T-helper 17 cell (primary cell): ENCODE measurements around the gene GMEB2. TPM values are rescaled to one million over a fixed set of nuclear protein-coding genes. Genes with fewer than 3 reads are reported as not detected.
"Not testable (repeated sequence)": the region's sequence is repeated elsewhere in the genome, so short reads cannot be mapped to it uniquely, and the experiment has no call there.

Experiments
- ATAC-seq: fragments of 150-1000 bp; cut with Tn5 transposase; 2 replicates; pipeline ENCODE4 v1.10.0; 2021; ENCODE audit warnings: mild to moderate bottlenecking, moderate library complexity
- DNase-seq, 3 donors: peaks; one replicate each; pipeline versions ENCODE4 v3.0.0 to v3.0.0-alpha.2; 2020 to 2021
- H3K9me3 ChIP-seq: one replicate; pipeline ENCODE4 v1.7.0; 2013; ENCODE audit warnings: low read length, mild to moderate bottlenecking; ENCODE audit not compliant: control insufficient read depth, poor library complexity, severe bottlenecking
- H3K27ac Mint-ChIP-seq: one replicate; pipeline ENCODE4 v1.8.0; 2022; ENCODE audit warnings: mild to moderate bottlenecking, moderate library complexity, mixed read lengths
- H3K27me3 Mint-ChIP-seq: one replicate; pipeline ENCODE4 v1.8.0; 2022; ENCODE audit warnings: mixed read lengths
- H3K36me3 Mint-ChIP-seq: one replicate; pipeline ENCODE4 v1.8.0; 2022; ENCODE audit warnings: low read depth, mixed read lengths
- H3K4me1 Mint-ChIP-seq: one replicate; pipeline ENCODE4 v1.8.0; 2022; ENCODE audit warnings: mild to moderate bottlenecking, mixed read lengths
- H3K4me3 Mint-ChIP-seq: one replicate; pipeline ENCODE4 v1.8.0; 2022; ENCODE audit warnings: mild to moderate bottlenecking, moderate library complexity, mixed read lengths
- total RNA-seq, 4 donors: library from RNA in 2 of 4; stranded (reverse) in 2 of 4; gene quantifications; one replicate each; pipeline ENCODE4 v1.2.3 and lab custom pipeline; 2022 to 2026

The GMEB2 gene
- total RNA-seq, 2 donors from 2014 or later: 17.3 to 21.0 TPM

GRCh38 chr20:63610581-63611435, 16.1 kb downstream of the GMEB2 start:
- ATAC-seq: no peak
- no peak overlapping the region for H3K4me3 Mint-ChIP-seq
- peaks cover 4% of the 10 kb centered on the region for H3K36me3 Mint-ChIP-seq
- H3K9me3 ChIP-seq: no peaks in the 10 kb centered on the region
- peaks cover 5% of the 10 kb centered on the region for H3K4me1 Mint-ChIP-seq
- no peak overlapping the region for H3K27ac Mint-ChIP-seq
- no peak for DNase-seq
- no peaks in the 10 kb centered on the region for H3K27me3 Mint-ChIP-seq

GRCh38 chr20:63606686-63607085, 20.2 kb downstream of the GMEB2 start:
- DNase-seq (no peak), ATAC-seq (no peak)
- Mint-ChIP-seq H3K27me3 (no peaks in the 10 kb centered on the region), H3K4me3 (no peak overlapping the region), H3K27ac (peak overlapping the region; percentile 47), H3K4me1 (peaks cover 4% of the 10 kb centered on the region), H3K36me3 (peaks cover 5% of the 10 kb centered on the region)
- no peaks in the 10 kb centered on the region for H3K9me3 ChIP-seq

- Mint-ChIP-seq H3K36me3 (peaks cover 8% of the 10 kb centered on the region), H3K27ac (peak overlapping the region; percentile 45), H3K4me1 (peaks cover 7% of the 10 kb centered on the region), H3K4me3 (no peak overlapping the region), H3K27me3 (no peaks in the 10 kb centered on the region)
- DNase-seq: no peak
- no peaks in the 10 kb centered on the region for H3K9me3 ChIP-seq
- ATAC-seq: no peak
Observed at GRCh38 chr20:63602321-63602720, 24.6 kb downstream of the GMEB2 start.

GRCh38 chr20:63601679-63602078, 25.2 kb downstream of the GMEB2 start:
- DNase-seq: peak in 1 of 3 donors; percentile 24
- not testable (repeated sequence) for ATAC-seq, H3K36me3 Mint-ChIP-seq, H3K9me3 ChIP-seq, H3K4me3 Mint-ChIP-seq, H3K4me1 Mint-ChIP-seq, H3K27me3 Mint-ChIP-seq
- peak overlapping the region; percentile 45 for H3K27ac Mint-ChIP-seq

GRCh38 chr20:63599396-63600050, 27.4 kb downstream of the GMEB2 start:
- ATAC-seq: no peak
- Mint-ChIP-seq H3K36me3 (peaks cover 10% of the 10 kb centered on the region), H3K27me3 (no peaks in the 10 kb centered on the region), H3K27ac (peak overlapping the region; percentile 72), H3K4me1 (peaks cover 7% of the 10 kb centered on the region), H3K4me3 (no peak overlapping the region)
- no peak for DNase-seq
- H3K9me3 ChIP-seq: no peaks in the 10 kb centered on the region

- H3K4me1 Mint-ChIP-seq: peaks cover 7% of the 10 kb centered on the region
- no peaks in the 10 kb centered on the region for H3K27me3 Mint-ChIP-seq
- no peak for ATAC-seq
- peak overlapping the region; percentile 72 for H3K27ac Mint-ChIP-seq
- no peaks in the 10 kb centered on the region for H3K9me3 ChIP-seq
- no peak overlapping the region for H3K4me3 Mint-ChIP-seq
- no peak for DNase-seq
- H3K36me3 Mint-ChIP-seq: peaks cover 10% of the 10 kb centered on the region
Observed at GRCh38 chr20:63598479-63599395, 28.2 kb downstream of the GMEB2 start.

- Mint-ChIP-seq H3K4me3 (no peak overlapping the region), H3K27me3 (no peaks in the 10 kb centered on the region), H3K27ac (no peak overlapping the region), H3K4me1 (peaks cover 10% of the 10 kb centered on the region), H3K36me3 (peaks cover 13% of the 10 kb centered on the region)
- H3K9me3 ChIP-seq: no peaks in the 10 kb centered on the region
- DNase-seq (no peak), ATAC-seq (no peak)
Observed at GRCh38 chr20:63597651-63598478, 29.0 kb downstream of the GMEB2 start.

GRCh38 chr20:63596423-63596822, 30.5 kb downstream of the GMEB2 start:
- Mint-ChIP-seq H3K27ac (no peak overlapping the region), H3K4me3 (no peak overlapping the region), H3K4me1 (peaks cover 8% of the 10 kb centered on the region)

GRCh38 chr20:63595416-63596127, 31.3 kb downstream of the GMEB2 start:
- H3K4me3 Mint-ChIP-seq: no peak overlapping the region
- no peaks in the 10 kb centered on the region for H3K9me3 ChIP-seq
- H3K36me3 Mint-ChIP-seq: peaks cover 10% of the 10 kb centered on the region
- H3K27me3 Mint-ChIP-seq: no peaks in the 10 kb centered on the region
- DNase-seq: no peak
- no peak overlapping the region for H3K27ac Mint-ChIP-seq
- H3K4me1 Mint-ChIP-seq: peaks cover 8% of the 10 kb centered on the region
- ATAC-seq: no peak

More at GRCh38 chr20:63596423-63596822, 30.5 kb downstream of the GMEB2 start:
- DNase-seq (no peak), ATAC-seq (no peak)
- no peaks in the 10 kb centered on the region for H3K9me3 ChIP-seq
- peaks cover 10% of the 10 kb centered on the region for H3K36me3 Mint-ChIP-seq
- H3K27me3 Mint-ChIP-seq: no peaks in the 10 kb centered on the region

- Mint-ChIP-seq H3K4me1 (peaks cover 5% of the 10 kb centered on the region), H3K4me3 (no peak overlapping the region), H3K36me3 (peaks cover 10% of the 10 kb centered on the region), H3K27ac (no peak overlapping the region), H3K27me3 (no peaks in the 10 kb centered on the region)
- no peak for ATAC-seq
- no peaks in the 10 kb centered on the region for H3K9me3 ChIP-seq
- no peak for DNase-seq
Observed at GRCh38 chr20:63594043-63594561, 32.8 kb downstream of the GMEB2 start.

- ATAC-seq (no peak), DNase-seq (no peak)
- no peaks in the 10 kb centered on the region for H3K9me3 ChIP-seq
- no peak overlapping the region for H3K27ac Mint-ChIP-seq
- H3K36me3 Mint-ChIP-seq: peaks cover 10% of the 10 kb centered on the region
- H3K27me3 Mint-ChIP-seq: no peaks in the 10 kb centered on the region
- peaks cover 8% of the 10 kb centered on the region for H3K4me1 Mint-ChIP-seq
- no peak overlapping the region for H3K4me3 Mint-ChIP-seq
Observed at GRCh38 chr20:63592661-63593060, 34.2 kb downstream of the GMEB2 start.
